HG03159 (cell line): ENCODE data around the gene DUS3L.
"Not testable (repeated sequence)": the region's sequence is repeated elsewhere in the genome, so short reads cannot be mapped to it uniquely, and the experiment has no call there.

Experiments
- ATAC-seq: cut with Tn5 transposase; IDR thresholded peaks from one replicate; pipeline ENCODE4 v1.9.1; 2021; ENCODE audit warnings: mild to moderate bottlenecking, moderate library complexity; ENCODE audit not compliant: unreplicated experiment

The DUS3L gene

DNA sequence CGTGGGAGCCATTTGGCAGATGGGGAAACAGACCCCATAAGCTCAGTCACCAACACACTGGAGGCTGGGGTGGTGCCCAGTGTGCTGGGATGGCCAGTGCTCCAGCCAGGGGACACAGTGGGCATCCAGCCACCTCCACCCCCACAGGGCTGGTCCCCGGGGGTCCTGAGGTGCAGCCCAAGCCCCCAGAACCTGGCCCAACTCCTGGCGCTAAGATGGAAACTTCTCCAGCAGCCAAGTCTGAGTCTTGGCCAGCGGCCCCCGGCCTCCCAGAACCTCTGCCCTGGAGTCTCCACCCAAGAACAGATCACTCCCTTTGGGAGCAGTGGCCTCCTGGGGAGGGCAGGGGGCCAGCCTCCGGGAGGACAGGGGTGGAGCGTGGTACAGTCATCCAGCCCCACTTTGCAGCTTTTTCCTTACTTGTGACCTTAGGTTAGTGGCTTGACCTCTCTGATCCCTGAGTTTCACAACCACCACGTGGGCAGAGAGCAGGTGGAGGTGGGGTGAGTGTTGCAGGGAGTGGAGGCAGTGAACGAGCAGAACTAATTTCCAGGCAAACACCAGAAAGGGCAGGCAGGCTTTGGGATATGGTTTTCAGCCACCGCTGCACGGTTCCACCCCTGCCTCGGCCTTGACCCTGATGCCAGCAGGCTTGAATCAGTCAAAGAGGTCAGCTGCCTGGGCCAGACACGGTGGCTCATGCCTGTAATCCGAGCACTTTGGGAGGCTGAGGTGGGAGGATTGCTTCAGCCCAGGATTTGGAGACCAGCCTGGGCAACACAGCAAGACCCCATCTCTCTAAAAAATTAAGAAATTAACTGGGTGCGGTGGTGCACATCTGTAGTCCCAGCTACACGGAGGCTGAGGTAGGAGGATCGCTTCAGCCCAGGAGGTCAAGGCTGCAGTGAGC is 9.7 kb upstream of the DUS3L start:
- ATAC-seq = no peak

DNA sequence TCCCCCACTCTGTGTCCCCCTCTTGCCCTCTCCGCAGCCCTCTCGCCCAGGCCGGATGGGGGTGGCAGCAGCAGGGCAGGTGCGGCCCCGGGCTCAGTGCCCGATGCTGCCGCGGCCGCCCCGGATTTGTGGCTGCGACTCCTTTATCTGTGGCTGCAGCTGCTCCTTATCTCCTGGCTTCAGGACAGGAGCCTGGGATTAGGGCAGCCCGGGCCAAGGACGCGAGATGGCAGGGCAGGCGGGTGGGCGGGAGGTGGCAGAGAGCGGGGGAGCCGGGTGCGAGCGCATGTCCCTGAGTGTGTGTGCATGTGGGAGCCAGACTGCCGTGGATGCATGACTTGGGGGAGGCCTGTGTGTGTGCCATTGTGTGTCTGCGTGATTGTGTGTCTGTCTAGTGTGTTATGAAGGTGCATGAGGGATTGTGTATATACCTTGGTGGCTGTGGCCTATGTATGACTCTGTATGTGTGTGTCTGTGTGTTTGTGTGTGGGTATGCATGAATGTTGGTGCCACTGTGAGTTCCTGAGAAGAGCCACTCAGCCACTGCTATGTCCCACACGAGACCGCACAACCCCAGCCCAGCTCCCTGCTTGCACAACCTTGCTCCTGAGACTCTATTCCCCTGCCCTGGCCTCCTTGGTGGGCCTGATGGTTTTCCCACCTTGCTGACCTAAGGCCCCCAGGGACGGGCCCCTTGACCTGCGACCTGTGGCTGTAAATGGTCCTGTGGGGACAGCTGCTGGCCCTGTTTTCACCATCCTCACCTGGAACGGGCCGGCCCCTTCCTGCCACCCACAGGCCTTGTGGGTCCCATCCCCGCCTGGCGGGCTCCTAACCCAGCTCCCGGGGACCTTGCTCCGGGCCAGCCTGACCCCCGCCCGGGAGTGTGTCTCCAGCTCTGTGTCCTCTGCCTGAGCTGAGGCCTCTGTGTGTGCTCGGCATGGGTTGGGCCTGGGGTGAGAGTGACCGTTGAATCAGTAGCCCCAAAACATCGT is 8.6 kb upstream of the DUS3L start:
- ATAC-seq = no peak

DNA sequence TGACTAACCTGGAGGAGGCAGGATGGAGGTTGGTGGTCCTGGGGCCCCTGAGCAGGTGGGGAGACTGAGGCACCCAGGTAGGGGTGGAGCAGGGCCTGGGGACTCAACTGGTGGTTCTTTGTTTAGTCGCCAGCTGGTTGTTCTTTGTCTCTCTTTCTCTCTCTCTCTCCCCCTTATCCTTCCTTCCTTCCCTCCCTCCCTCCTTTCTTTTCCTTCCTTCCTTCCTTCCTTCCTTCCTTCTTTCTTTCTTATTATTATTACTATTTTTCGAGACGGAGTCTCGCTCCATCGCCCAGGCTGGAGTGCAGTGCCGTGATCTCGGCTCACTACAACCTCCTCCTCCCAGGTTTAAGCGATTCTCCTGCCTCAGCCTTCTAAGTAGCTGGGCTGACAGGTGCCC is 7.3 kb upstream of the DUS3L start:
- ATAC-seq = no peak

DNA sequence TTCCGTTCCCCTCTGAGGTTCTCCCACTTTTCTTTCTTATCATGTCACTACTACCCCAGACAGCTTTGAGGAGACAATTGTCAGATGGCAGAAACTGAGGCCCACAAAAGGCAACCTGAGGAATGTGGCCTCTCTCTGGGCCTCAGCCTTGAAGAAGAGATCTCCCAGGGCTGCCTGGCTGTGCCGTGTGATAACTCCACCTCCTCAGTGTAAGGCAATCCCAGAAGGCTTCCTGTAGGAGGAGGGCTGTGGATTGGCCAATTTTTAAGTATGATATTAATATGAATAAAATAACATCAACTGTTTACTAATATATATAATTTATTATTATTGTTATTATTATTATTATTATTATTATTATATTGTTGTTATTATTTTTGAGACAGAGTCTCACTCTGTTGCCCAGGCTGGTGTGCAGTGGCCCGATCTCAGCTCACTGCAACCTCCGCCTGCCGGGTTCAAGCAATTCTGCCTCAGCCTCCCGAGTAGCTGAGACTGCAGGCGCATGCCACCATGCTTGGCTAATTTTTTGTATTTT is 4.5 kb upstream of the DUS3L start:
- no peak for ATAC-seq

DNA sequence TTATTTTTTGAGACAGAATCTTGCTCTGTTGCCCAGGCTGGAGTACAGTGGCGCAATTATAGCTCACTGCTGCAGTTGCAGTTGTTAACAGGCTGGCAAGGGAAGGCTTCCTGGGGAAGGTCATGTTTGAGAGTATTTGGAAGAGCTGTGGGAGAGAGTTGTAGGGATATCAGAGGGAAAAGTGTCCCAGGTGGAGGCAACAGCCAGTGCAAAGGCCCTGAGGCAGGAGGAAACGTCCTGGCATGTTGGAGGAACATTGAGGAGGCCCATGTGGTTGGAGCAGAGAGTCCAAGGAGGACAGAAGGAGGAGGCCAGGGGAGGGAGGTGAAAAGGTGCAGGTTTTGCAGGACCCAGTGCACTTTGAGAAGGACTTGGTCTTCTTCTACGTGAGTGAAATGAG is 2.2 kb upstream of the DUS3L start:
- ATAC-seq = no peak

DNA sequence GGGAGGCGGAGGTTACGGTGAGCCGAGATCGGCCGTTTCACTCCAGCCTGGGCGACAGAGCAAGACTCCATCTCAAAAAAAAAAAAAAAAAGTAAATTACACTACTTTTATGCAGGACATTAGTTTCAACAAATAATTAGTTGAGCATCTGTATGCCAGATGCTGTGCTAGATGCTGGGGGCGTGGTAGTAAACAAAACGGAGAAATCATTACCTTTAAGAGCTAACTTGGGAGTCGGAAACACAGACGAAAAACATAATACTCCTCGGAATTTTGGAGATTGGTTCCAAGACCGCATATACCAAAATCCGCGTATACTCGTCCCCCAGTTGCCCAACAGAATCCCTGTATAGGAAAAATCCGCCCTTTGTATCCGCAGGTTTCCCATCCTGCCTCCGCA is 1.3 kb upstream of the DUS3L start:
- ATAC-seq = no peak

DNA sequence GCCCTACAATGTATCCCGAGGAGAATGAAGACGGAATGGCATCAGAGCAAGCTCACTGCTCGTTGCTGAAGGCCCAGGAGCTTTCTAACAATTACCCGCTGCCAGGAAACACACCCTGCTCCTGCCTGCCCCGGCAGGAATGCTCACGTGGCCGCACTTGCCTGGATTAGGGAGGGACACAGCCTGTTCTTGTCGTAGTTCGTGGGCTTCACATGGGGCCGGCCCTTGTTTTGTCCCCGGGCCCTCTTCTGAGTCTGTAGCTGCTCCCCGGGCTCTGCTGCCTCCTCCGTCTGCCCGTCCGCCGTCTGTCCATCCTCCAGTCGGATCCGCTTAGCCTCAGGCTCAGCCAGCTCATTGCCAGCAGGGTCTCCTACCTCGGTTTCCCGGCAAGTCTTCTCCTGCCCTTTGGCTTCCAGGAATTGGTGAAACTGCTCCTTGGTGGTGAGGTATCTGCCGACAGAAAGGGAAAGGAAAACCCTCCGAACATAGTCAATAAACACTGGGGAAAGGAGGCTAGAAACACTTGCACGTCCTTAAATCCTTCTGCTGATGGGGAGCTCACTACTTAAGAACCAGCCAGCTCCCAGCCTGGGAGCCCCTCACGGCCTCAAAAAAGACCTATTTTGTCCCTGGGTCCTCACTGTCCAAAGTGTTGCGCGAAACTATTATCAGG is 941 bp downstream of the DUS3L start:
- no peak for ATAC-seq

DNA sequence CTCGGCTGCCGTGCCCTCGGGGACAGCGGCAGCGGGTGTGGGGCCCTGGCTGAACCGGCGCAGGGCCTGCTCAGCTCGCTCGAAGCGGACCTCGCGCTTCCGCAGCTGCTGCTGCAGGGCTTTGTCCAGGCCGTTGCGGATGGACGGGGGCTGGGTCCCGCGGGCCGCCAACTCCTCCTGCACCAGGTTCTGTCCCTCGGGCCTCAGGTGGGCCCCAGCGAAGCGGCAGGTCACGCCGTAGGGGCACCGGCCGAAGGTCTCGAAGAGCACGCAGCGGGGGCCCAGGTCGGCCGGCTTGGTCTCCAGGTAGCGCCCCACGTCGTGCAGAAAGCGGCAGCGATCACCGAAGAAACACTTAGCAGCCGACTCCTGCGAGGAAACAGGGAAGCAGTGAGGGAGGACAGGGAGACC is 1.6 kb downstream of the DUS3L start:
- no peak for ATAC-seq

DNA sequence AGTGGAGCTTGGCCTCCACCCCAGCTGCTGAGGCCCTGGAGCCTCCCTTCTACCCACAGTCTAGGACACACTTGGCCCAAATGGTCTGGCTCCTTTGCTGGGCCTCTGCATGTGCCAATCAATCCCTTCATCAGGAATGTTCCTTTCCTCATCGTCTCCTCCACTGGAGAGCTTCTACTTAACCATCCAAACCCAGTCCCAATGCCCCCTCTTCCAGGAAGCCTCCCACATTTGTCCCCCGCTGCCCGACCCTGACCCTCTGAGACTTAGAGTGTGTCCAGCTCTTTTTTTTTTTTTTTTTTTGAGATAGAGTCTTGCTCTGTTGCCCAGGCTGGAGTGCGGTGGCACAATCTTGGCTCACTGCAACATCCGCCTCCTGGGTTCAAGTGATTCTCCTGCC is 2.5 kb downstream of the DUS3L start:
- ATAC-seq = no peak

DNA sequence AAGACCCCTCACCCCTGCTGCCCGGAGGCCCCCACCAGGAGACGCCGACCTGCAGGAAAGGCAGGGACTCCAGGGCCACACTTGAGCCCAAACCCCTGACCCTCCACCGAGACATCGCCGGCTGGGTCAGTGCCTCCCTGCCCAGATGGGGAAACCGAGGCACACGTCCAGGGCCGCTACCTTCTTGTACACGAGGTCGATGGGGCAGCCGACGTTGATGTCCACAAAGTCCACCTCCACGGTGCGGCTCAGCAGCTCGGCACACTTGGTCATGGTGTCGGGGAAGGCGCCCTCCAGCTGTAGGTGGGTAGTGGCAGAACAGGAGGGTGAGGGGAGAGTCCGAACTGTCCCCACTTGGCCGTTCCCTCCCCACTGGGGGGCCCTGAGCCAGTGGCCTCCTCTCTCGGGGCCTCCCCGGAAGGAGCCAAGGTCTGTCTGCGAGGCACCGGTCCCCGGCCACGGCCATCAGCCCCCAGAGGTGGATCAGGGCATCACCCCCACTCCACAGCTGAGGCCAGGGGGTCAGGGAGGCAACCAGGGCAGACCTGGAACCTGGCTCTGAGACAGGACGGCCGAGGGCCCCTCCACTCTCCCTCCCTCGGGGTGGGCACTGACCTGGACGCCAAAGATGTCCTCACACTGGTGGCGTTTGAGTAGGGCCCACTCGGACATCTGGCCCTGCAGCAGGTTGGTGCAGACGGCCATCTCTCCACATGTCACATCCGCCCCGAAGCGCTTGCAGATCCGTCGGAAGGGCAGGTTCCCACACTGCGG is 3.4 kb downstream of the DUS3L start:
- ATAC-seq = no peak

DNA sequence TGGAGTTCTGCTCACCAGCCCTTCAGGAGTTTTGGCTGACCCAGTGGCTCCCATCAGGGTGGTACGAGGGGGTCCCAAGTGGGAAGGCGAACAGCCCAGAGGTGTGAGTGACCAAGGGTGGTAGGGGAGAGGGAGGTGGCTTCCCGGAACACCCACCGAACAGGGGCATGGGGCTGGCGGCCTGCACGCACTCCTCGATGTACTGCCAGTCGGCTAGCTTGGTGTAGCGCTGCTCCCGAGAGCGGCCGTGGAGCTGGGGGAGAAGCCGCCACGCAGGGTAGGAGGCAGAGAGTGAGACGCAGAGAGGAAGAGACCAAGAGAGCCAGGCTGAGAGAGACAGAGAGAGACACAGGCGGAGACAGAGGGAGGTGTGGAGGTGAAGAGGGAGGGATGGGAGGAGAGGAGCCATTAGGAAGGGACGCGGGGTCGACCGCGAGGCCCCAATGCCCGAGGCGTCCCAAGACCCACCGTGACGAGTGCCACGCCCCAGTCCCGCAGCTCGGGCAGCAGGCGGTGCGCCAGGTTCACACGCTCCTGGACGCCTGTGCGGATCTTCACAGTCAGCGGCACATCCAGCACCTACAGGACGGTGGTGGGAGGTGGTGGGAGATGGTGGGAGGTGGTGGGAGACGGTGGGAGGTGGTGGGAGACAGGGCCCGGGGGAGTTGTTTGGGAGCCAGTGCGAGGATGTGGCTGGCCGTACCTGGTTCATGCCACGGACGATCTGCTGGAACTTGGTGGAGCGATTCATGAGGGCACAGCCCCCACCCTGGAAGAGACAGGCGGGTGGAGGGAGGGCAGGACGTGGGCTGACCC is 4.2 kb downstream of the DUS3L start:
- no peak for ATAC-seq

DNA sequence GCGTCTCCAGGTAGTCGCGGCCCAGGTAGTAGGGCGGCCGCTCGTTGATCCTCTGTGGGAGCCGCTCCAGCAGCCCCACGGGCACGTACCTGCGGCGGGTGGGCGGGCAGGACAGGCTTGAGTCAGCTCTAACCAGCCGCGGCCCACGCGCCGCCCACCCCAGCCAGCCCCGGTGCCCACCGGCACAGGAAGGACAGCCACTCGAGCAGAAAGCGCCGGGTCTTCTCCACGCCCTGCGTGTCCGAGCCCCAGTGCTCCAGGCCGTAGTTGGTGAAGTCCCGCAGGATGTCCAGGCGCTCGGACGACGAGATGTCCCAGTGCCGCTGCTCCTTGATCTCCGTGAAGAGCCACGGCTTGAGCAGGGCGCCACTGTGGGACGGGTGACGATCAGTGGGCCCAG is 5.5 kb downstream of the DUS3L start:
- no peak for ATAC-seq

DNA sequence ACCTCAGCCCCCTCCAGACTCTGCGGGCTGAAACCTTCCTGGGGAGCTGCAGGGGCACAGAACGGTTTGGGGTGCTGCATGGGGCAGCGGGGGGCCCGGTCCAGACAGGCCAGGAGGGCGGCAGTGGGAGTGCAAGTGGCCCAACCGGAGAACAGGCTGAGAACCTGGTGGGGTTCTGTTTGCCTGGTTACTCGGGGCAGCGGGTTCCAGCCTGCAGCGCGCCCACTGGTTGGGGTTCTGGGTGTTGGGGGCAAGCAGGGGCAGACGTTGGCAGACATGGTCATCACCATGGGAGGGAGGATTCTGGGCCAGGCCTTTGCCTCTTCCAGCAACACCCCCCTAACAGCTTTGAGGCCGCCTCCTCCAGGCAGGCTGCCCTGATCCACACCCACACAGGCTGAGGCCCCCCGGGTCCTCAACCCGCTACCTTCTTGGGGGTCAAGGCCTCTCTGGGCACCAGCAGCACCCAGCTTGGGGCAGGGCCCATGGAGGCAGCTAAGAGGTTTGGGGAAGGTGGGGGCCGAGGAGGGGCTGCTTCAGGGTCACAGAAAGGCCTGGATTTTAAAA is 6.3 kb downstream of the DUS3L start, which contains the start of gene PRR22:
PRR22 (minus strand) TSS at position 166 of the 567 bp plus-strand sequence; CDS start at position 80, 86 bp downstream.
- ATAC-seq = no peak

DNA sequence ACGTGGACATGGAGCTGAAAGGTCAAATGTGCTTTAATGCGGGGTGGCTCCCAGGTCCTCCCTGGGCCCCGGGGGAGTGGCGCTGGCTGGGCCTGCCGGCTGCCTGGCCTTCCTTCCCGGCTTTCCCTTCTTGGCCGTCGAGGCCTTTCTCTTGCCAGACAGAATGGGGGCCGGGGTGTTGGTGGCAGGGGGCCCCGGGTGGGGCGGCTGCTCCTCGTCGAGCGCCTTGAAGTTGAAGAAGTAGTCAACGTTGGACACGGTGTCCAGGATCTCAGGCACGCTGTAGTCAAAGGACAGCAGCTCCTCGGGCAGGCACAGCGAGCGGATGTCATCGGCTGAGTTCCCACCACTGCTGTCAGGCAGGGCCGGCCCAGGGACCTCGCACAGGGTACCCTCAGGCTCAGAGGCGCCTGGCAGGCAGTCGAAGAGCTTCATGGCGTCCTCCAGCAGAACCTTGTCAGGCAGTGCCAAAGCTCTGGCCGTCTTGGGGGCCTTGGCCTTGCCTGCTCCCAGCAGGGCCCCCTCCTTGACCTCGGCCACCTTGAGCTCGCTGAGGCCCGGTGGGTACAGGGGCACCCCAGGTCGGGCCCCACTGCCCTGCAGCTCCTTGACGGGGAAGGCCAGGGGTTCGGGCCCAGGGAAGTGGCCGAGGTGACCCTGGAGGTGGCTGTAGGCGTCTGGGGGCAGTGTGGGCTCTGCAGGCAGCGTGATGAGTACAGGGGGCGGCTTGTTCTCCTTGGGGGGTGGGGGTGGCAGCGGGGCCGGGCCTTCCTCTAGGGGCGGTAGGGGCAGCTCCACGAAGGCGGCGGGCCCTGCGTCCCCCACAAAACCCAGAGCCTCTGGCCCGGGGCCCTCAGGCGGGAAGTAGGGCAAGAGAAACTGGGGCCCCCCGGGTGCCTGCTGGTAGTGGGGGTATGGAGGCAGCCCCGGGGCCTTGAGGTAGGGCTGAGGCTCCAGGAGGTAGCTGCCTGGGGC is 7.7 kb downstream of the DUS3L start:
- no peak for ATAC-seq

DNA sequence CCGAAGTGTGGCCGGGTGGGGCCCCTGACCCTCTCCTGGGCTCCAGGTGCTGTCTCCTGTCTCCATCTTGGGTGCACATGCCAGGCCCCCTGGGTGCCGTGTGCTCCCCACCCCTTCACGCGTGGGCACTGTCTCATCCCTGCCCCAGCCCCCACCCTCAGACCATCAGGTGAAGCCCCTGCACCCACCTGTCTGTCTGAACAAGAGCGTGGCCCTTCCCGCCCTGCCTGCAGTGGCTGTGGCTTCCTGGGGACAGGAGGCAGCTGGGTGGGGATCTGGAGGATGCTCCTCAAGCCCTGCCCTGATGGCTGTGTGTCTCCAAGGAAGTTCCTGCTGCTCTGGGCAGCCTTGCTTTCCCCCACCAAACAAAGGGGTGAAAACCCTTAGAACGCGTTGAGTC is 8.6 kb downstream of the DUS3L start:
- no peak for ATAC-seq

DNA sequence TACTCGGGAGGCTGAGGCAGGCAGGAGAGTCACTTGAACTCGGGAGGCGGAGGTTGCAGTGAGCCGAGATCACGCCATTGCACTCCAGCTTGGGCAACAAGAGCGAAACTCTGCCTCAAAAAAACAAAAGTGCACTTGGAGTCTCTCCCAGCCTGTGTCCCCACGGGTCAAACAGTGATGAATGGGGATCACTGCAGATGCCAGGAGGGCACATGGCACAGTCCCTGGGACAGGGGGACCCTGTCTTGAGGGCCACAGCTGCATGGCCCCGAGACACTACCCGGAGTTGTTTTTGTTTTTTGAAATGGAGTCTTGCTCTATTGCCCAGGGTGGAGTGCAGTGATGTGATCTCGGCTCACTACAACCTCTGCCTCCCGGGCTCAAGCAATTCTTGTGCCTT is 10.0 kb downstream of the DUS3L start:
- ATAC-seq = not testable (repeated sequence)

DNA sequence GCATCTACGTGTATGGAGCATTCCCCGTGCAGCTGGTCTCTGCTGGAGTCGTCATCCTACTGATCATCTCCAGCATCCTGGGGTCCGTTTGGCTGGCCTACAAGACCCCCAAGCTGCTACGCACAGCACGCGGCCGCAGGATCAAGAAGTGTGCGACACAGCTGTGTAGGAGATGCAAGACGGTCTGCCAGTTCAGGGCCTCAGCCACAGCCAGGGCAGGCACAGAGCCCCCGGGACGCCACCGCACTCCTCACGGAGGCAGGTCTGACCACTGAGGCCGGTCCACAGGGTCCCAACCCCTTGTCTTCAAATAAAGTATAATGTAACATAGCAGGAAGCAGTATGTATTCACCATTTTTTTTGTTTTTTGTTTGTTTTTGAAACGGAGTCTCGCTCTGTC is 12.6 kb downstream of the DUS3L start:
- no peak for ATAC-seq
